ENCODE measurements around the gene CGNL1. TPM values are rescaled to one million over a fixed set of nuclear protein-coding genes. Genes with fewer than 3 reads are reported as not detected.

The CGNL1 gene
- total RNA-seq, 1 experiment from 2014 or later = 34.6 TPM

DNA sequence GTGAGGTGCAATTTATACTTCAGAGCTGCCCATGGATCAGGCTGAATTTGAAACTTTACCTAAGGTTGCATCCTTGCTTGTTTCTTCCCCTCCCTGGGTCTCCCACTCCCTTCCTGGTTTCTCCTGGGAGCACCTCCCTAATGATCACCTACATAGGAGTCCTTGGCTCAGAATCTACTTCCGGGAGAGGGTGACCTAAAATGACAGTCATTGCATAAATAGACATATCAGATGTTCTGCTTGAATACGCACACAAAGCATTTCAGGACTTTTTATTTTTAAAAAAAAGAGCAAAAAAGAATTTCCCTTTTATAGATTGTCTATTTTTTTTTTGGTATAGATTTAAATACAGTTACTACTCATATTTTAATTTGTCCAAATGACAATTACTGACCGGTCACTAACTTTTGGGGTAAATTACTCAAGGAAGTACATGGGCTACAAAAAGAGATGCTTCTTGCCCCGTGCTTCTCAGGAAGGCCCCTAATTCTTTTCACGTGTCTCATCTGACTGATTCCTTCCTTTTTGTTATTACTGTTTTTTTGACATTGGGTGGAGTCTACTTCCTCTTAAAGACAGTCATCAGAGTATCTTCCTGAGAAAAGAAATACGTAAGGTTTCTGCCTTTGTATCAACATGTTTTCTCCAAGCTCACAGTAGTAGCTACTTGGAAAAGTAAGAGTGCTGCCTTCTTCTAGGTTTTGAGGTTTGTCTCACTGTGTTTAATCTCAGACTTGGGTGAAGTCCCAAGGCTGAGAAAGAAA, 210.5 kb downstream of the CGNL1 start:
- Histone ChIP-seq H3K14ac (ENCODE audit: insufficient read depth, low read length) (no peak overlapping the region), H4K20me1 (ENCODE audit: control insufficient read depth, insufficient read depth, insufficient read length) (no peaks in the 10 kb centered on the region), H3K27ac (ENCODE audit: insufficient read length, low read depth, low read length) (no peak overlapping the region), H4K8ac (replicated peaks; ENCODE audit: insufficient read length, low read depth, low read length) (no peak overlapping the region), H3K18ac (ENCODE audit: insufficient read length, low read depth, low read length) (no peak overlapping the region), H3K23me2 (ENCODE audit: insufficient read length, low read depth, low read length, poor library complexity, severe bottlenecking) (peaks cover 3% of the 10 kb centered on the region), H3T11ph (ENCODE audit: low read length) (no peak overlapping the region), H2BK20ac (ENCODE audit: low read depth, low read length, poor library complexity, severe bottlenecking) (no peak overlapping the region), H3K9me3 (ENCODE audit: control insufficient read depth, low read depth, low read length) (no peaks in the 10 kb centered on the region), H3K56ac (ENCODE audit: insufficient read length, low read depth, low read length) (no peak overlapping the region), H4K5ac (ENCODE audit: insufficient read length, low read depth, low read length) (no peak overlapping the region), H4K91ac (ENCODE audit: insufficient read length, low read depth, low read length) (no peak overlapping the region), H2AFZ (ENCODE audit: low read length) (no peak overlapping the region), H3K79me2 (ENCODE audit: insufficient read depth, low read length) (no peaks in the 10 kb centered on the region), H3K27me3 (ENCODE audit: insufficient read depth, low read length) (no peaks in the 10 kb centered on the region), H2BK5ac (ENCODE audit: insufficient read length, low read length) (no peak overlapping the region), H3K4me2 (ENCODE audit: insufficient read depth, insufficient read length, low read length) (no peak overlapping the region), H3K4me1 (ENCODE audit: insufficient read depth, low read length) (no peaks in the 10 kb centered on the region), H3K79me1 (ENCODE audit: insufficient read depth, low read depth, low read length, poor library complexity, severe bottlenecking) (no peaks in the 10 kb centered on the region), H2BK120ac (ENCODE audit: low read depth, low read length, poor library complexity, severe bottlenecking) (no peak overlapping the region), H3K9ac (ENCODE audit: extremely low read depth, insufficient read length, low read length) (no peak overlapping the region), H3K23ac (ENCODE audit: insufficient read length, low read depth, low read length) (no peak overlapping the region), H3K4ac (ENCODE audit: low read depth, low read length) (no peak overlapping the region), H2BK12ac (ENCODE audit: insufficient read length, low read depth, low read length) (no peak overlapping the region), H2BK15ac (ENCODE audit: low read depth, low read length) (no peak overlapping the region), H2AK5ac (ENCODE audit: insufficient read length, low read length) (no peak overlapping the region)
- no peak overlapping the region for H3K4me3 Mint-ChIP-seq
- H3K36me3 Mint-ChIP-seq (ENCODE audit: insufficient read depth in 1 of 3, low read depth in 3 of 3) = peaks cover 0 to 4% (median 0%) of the 10 kb centered on the region in 3 experiments; a peak in 2 of 7 replicates
- no peak for DNase-seq
- H3K4me1 Mint-ChIP-seq = peaks cover 6 to 7% of the 10 kb centered on the region in 2 experiments
- TF ChIP-seq CTCF (conservative IDR thresholded peaks at IDR 0.05) = no peak
- H3K27ac Mint-ChIP-seq = no peak overlapping the region
- H3K9me3 Mint-ChIP-seq = peaks cover 6 to 7% of the 10 kb centered on the region in 2 experiments
- peaks cover 35% of the 10 kb centered on the region for H3K27me3 Mint-ChIP-seq (ENCODE audit: low read depth)
- no CpG with 5 or more reads among the region's 6 CpGs for WGBS (ENCODE audit: extremely low coverage, insufficient read length, low lambda C conversion rate)
